AG09309 (cell line): ENCODE results near the gene SNRNP48.

Experiments used
- DNase-seq: peaks from one replicate; pipeline ENCODE4 v3.0.0-alpha.2; 2010; ENCODE audit warnings: low read depth
- H3K4me3 ChIP-seq: 2 replicates; pipeline ENCODE4 v1.5.1; 2011; ENCODE audit warnings: mild to moderate bottlenecking, low read depth, low read length, moderate library complexity; ENCODE audit not compliant: control insufficient read depth
- TF ChIP-seq, protein P1 (sequence below): IDR thresholded peaks from 2 replicates; pipeline ENCODE4 v1.5.1; 2011; ENCODE audit warnings: mild to moderate bottlenecking, low read depth, low read length, inconsistent platforms; ENCODE audit not compliant: insufficient read depth, control insufficient read depth; ENCODE audit errors: missing control alignments

The SNRNP48 gene

DNA sequence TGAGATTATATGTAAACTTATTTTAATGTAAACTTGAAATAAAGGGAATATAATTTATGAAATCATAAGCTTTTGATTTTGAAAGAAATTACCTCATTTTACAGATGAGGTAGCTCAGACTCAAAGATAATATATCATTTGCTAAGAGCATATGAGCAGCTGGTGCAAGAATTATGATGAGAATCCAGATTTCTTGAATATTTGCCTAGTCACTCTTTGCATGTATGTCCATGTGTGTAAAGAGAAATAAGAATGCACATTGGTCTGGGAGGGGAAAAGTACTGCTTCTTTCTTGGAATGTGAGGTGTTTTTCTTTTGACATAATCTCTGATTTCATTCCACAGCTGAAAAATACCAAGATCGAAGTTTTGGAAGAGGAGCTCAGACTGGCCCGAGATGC, 11.1 kb upstream of the SNRNP48 start:
- no peak overlapping the region for H3K4me3 ChIP-seq
- TF ChIP-seq, protein P1, sequence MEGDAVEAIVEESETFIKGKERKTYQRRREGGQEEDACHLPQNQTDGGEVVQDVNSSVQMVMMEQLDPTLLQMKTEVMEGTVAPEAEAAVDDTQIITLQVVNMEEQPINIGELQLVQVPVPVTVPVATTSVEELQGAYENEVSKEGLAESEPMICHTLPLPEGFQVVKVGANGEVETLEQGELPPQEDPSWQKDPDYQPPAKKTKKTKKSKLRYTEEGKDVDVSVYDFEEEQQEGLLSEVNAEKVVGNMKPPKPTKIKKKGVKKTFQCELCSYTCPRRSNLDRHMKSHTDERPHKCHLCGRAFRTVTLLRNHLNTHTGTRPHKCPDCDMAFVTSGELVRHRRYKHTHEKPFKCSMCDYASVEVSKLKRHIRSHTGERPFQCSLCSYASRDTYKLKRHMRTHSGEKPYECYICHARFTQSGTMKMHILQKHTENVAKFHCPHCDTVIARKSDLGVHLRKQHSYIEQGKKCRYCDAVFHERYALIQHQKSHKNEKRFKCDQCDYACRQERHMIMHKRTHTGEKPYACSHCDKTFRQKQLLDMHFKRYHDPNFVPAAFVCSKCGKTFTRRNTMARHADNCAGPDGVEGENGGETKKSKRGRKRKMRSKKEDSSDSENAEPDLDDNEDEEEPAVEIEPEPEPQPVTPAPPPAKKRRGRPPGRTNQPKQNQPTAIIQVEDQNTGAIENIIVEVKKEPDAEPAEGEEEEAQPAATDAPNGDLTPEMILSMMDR, result no peak
- no peak for DNase-seq

DNA sequence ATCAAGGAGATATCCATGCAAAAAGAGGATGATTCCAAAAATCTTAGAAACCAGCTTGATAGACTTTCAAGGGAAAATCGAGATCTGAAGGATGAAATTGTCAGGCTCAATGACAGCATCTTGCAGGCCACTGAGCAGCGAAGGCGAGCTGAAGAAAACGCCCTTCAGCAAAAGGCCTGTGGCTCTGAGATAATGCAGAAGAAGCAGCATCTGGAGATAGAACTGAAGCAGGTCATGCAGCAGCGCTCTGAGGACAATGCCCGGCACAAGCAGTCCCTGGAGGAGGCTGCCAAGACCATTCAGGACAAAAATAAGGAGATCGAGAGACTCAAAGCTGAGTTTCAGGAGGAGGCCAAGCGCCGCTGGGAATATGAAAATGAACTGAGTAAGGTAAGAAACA, 10.1 kb upstream of the SNRNP48 start:
- TF ChIP-seq, protein P1, result no peak
- no peak for DNase-seq
- H3K4me3 ChIP-seq, result no peak overlapping the region

DNA sequence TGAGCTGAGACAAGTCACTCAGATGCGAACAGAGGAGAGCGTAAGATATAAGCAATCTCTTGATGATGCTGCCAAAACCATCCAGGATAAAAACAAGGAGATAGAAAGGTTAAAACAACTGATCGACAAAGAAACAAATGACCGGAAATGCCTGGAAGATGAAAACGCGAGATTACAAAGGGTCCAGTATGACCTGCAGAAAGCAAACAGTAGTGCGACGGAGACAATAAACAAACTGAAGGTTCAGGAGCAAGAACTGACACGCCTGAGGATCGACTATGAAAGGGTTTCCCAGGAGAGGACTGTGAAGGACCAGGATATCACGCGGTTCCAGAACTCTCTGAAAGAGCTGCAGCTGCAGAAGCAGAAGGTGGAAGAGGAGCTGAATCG, 9.5 kb upstream of the SNRNP48 start:
- no peak for DNase-seq
- H3K4me3 ChIP-seq, result no peak overlapping the region
- TF ChIP-seq, protein P1, result no peak

DNA sequence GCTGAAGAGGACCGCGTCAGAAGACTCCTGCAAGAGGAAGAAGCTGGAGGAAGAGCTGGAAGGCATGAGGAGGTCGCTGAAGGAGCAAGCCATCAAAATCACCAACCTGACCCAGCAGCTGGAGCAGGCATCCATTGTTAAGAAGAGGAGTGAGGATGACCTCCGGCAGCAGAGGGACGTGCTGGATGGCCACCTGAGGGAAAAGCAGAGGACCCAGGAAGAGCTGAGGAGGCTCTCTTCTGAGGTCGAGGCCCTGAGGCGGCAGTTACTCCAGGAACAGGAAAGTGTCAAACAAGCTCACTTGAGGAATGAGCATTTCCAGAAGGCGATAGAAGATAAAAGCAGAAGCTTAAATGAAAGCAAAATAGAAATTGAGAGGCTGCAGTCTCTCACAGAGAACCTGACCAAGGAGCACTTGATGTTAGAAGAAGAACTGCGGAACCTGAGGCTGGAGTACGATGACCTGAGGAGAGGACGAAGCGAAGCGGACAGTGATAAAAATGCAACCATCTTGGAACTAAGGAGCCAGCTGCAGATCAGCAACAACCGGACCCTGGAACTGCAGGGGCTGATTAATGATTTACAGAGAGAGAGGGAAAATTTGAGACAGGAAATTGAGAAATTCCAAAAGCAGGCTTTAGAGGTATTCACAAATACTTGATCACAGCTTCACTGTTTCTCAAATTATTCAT, 8.9 kb upstream of the SNRNP48 start:
- TF ChIP-seq, protein P1, result no peak

DNA sequence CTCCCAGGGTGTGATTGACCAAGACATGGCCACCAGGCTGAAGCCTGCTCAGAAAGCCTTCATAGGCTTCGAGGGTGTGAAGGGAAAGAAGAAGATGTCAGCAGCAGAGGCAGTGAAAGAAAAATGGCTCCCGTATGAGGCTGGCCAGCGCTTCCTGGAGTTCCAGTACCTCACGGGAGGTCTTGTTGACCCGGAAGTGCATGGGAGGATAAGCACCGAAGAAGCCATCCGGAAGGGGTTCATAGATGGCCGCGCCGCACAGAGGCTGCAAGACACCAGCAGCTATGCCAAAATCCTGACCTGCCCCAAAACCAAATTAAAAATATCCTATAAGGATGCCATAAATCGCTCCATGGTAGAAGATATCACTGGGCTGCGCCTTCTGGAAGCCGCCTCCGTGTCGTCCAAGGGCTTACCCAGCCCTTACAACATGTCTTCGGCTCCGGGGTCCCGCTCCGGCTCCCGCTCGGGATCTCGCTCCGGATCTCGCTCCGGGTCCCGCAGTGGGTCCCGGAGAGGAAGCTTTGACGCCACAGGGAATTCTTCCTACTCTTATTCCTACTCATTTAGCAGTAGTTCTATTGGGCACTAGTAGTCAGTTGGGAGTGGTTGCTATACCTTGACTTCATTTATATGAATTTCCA, 4.6 kb upstream of the SNRNP48 start:
- H3K4me3 ChIP-seq, result no peak overlapping the region
- no peak for DNase-seq
- TF ChIP-seq, protein P1, result no peak

More for the DNA sequence above, 8.9 kb upstream of the SNRNP48 start:
- DNase-seq, result no peak
- no peak overlapping the region for H3K4me3 ChIP-seq

DNA sequence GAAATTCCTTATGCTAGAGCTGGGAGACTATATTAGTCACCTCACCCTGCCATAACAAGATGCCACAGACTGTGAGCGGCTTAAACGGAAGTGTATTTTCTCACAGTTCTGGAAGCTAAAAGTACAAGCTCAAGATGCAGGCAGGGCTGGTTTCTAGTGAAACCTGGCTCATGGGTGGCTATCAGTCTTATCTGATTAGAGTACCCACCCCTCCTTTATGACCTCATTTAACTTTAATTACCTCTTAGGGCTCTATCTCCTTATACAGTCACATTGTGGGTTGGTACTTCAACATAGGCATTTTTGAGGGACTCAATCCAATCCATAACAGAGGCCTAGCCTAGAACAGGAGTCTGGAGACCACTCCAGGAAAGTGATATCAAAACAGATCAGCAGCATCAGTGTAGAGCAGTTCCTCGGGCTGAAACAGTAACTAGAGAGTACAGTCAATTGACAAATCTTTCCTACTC, 2.3 kb upstream of the SNRNP48 start:
- TF ChIP-seq, protein P1, result no peak
- H3K4me3 ChIP-seq, result no peak overlapping the region
- DNase-seq, result no peak
